SU-DHL-6 (cell line): ENCODE data around the gene P2RY8.
"Not testable (repeated sequence)": the region's sequence is repeated elsewhere in the genome, so short reads cannot be mapped to it uniquely, and the experiment has no call there.

Source experiments
- H2AFZ ChIP-seq: fragments of 200-600 bp; sonication (generic); 2 replicates; pipeline ENCODE4 v1.6.1; 2014; ENCODE audit warnings: low read depth, mild to moderate bottlenecking, moderate library complexity, mixed read lengths, antibody characterized with exemption, low read length; ENCODE audit not compliant: severe bottlenecking
- H3F3A ChIP-seq: fragments of 200-600 bp; shearing (Covaris generic); 2 replicates; pipeline ENCODE4 v1.6.0; 2016; ENCODE audit warnings: antibody characterized with exemption, mild to moderate bottlenecking; ENCODE audit not compliant: insufficient read depth
- H3K27ac ChIP-seq: fragments of 200-600 bp; sonication (generic); 2 replicates; pipeline ENCODE4 v1.5.1; 2016; ENCODE audit warnings: low read depth, mild to moderate bottlenecking, low read length, moderate library complexity, mixed read lengths
- H3K27me3 ChIP-seq: fragments of 200-600 bp; sonication (generic), shearing (Covaris generic); 2 replicates; pipeline ENCODE4 v1.6.0; 2014; ENCODE audit warnings: mild to moderate bottlenecking, low read length
- H3K36me3 ChIP-seq: fragments of 200-600 bp; sonication (generic); 2 replicates; pipeline ENCODE4 v1.6.1; 2014; ENCODE audit warnings: mild to moderate bottlenecking, low read length, mixed read lengths
- H3K4me2 ChIP-seq: fragments of 300-600, 200-600 bp; shearing (Covaris generic), sonication (generic); 2 replicates; pipeline ENCODE4 v1.6.0; 2014; ENCODE audit warnings: low read length, low read depth, mild to moderate bottlenecking; ENCODE audit not compliant: poor library complexity, severe bottlenecking
- H3K4me3 ChIP-seq: fragments of 200-600 bp; sonication (generic); 2 replicates; pipeline ENCODE4 v1.5.1; 2014; ENCODE audit warnings: antibody characterized with exemption, low read length, mild to moderate bottlenecking, mixed read lengths; ENCODE audit not compliant: insufficient read depth, poor library complexity, severe bottlenecking
- H3K79me2 ChIP-seq: fragments of 200-600 bp; sonication (generic); 2 replicates; pipeline ENCODE4 v1.6.1; 2014; ENCODE audit warnings: mild to moderate bottlenecking, low read length, moderate library complexity; ENCODE audit not compliant: insufficient read depth
- H3K9ac ChIP-seq: fragments of 200-600 bp; sonication (generic); 2 replicates; pipeline ENCODE4 v1.7.0; 2014; ENCODE audit warnings: mild to moderate bottlenecking, low read length
- H3K9me2 ChIP-seq: fragments of 200-600 bp; sonication (generic); replicated peaks from 2 replicates; pipeline ENCODE4 v1.6.1; 2014; ENCODE audit warnings: low read length; ENCODE audit not compliant: insufficient read depth
- H3K9me3 ChIP-seq: fragments of 200-600 bp; sonication (generic); 2 replicates; pipeline ENCODE4 v1.6.1; 2014; ENCODE audit warnings: low read length, mixed read lengths; ENCODE audit not compliant: insufficient read depth
- H4K20me1 ChIP-seq: fragments of 200-600 bp; sonication (generic); 2 replicates; pipeline ENCODE4 v1.6.1; 2014; ENCODE audit warnings: low read depth, mild to moderate bottlenecking, antibody characterized with exemption, low read length, moderate library complexity, mixed read lengths
- EZH2phosphoT487 ChIP-seq: fragments of 200-600 bp; sonication (generic), shearing (Covaris generic); conservative IDR thresholded peaks from 2 replicates; pipeline ENCODE4 v1.6.1; 2018; ENCODE audit warnings: mild to moderate bottlenecking, antibody characterized with exemption, low read length, moderate library complexity, mixed read lengths
- TF ChIP-seq, protein P1 (sequence below): fragments of 200-600 bp; sonication (generic); IDR thresholded peaks from one replicate; pipeline ENCODE4 v1.5.1; 2017; ENCODE audit warnings: antibody characterized with exemption, mild to moderate bottlenecking, low read length, moderate library complexity; ENCODE audit not compliant: insufficient read depth, poor library complexity, severe bottlenecking

The P2RY8 gene

GRCh38 chrX:1561164-1561563, 24.2 kb upstream of the P2RY8 start:
- Histone ChIP-seq H3K79me2 (no peaks in the 10 kb centered on the region), H3K9ac (no peak overlapping the region), H3K9me2 (no peaks in the 10 kb centered on the region), H2AFZ (no peak overlapping the region), H3K4me3 (no peak overlapping the region), H4K20me1 (no peaks in the 10 kb centered on the region), H3K27me3 (no peaks in the 10 kb centered on the region), H3K4me2 (no peak overlapping the region), H3K27ac (no peak overlapping the region), H3K36me3 (no peaks in the 10 kb centered on the region), H3K9me3 (no peaks in the 10 kb centered on the region), H3F3A (no peaks in the 10 kb centered on the region)
- TF ChIP-seq, protein P1, sequence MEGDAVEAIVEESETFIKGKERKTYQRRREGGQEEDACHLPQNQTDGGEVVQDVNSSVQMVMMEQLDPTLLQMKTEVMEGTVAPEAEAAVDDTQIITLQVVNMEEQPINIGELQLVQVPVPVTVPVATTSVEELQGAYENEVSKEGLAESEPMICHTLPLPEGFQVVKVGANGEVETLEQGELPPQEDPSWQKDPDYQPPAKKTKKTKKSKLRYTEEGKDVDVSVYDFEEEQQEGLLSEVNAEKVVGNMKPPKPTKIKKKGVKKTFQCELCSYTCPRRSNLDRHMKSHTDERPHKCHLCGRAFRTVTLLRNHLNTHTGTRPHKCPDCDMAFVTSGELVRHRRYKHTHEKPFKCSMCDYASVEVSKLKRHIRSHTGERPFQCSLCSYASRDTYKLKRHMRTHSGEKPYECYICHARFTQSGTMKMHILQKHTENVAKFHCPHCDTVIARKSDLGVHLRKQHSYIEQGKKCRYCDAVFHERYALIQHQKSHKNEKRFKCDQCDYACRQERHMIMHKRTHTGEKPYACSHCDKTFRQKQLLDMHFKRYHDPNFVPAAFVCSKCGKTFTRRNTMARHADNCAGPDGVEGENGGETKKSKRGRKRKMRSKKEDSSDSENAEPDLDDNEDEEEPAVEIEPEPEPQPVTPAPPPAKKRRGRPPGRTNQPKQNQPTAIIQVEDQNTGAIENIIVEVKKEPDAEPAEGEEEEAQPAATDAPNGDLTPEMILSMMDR: no peak
- TF ChIP-seq EZH2phosphoT487: no peak

- no peak overlapping the region for H3K4me2 ChIP-seq
- no peaks in the 10 kb centered on the region for H4K20me1 ChIP-seq
- TF ChIP-seq, protein P1: no peak
- TF ChIP-seq EZH2phosphoT487: no peak
- no peak overlapping the region for H3K4me3 ChIP-seq
- H3K36me3 ChIP-seq: no peaks in the 10 kb centered on the region
- H3K9me2 ChIP-seq: no peaks in the 10 kb centered on the region
- peaks cover 3% of the 10 kb centered on the region; the same call in 1 of the 2 replicates for H3K9me3 ChIP-seq
- H3K79me2 ChIP-seq: no peaks in the 10 kb centered on the region
- peaks cover 6% of the 10 kb centered on the region for H3F3A ChIP-seq
- H2AFZ ChIP-seq: no peak overlapping the region
- no peak overlapping the region for H3K9ac ChIP-seq
- H3K27me3 ChIP-seq: no peaks in the 10 kb centered on the region
- H3K27ac ChIP-seq: no peak overlapping the region
Observed at GRCh38 chrX:1558761-1559468, 21.9 kb upstream of the P2RY8 start.

DNA sequence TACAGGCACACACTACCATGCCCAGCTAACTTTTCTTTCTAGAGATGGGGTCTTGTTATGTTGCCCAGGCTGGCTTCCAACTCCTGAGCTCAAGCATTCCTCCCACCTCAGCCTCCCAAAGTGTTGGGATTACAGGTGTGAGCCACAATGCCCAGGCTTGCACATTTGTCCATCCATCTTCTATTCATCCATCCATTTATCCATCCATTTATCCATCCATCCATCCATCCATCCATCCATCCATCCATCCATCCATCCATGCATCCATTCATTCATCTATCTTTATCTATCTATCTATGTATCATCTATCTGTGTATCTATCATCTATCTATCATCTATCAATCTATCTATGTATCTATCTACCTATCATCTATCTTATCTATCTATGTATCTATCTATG, 20.5 kb upstream of the P2RY8 start:
- H3K9ac ChIP-seq, H3K9me2 ChIP-seq, H3K9me3 ChIP-seq, H3K27ac ChIP-seq, H2AFZ ChIP-seq, H4K20me1 ChIP-seq, H3F3A ChIP-seq, H3K36me3 ChIP-seq, H3K4me2 ChIP-seq, H3K27me3 ChIP-seq, H3K79me2 ChIP-seq, H3K4me3 ChIP-seq: not testable (repeated sequence)

DNA sequence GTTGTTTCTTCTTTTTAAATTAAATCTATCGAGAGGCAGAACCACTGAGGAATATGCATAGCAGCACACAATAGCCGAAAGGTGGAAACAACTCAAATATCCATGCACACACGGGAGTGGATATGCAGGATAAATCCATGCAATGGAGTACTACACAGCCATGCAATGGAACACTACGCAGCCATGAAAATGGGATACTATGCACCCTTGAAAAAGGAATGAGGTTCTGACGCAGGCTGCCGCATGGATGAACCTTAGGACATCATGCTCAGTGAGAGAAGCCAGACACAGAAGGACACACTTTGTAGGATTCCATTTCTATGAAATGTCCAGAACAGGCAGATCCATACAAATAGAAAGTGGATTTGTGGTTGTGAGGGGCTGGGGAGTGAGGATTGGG, 18.4 kb upstream of the P2RY8 start:
- H3K27ac ChIP-seq: peak overlapping the region; percentile 42
- H3K4me3 ChIP-seq: peak overlapping the region; percentile 26
- peak overlapping the region; percentile 37 for H3K4me2 ChIP-seq
- no peak overlapping the region for H2AFZ ChIP-seq
- no peaks in the 10 kb centered on the region for H4K20me1 ChIP-seq
- H3K79me2 ChIP-seq: no peaks in the 10 kb centered on the region
- no peaks in the 10 kb centered on the region for H3K36me3 ChIP-seq
- no peaks in the 10 kb centered on the region for H3K27me3 ChIP-seq
- no peak overlapping the region for H3K9ac ChIP-seq
- peaks cover 6% of the 10 kb centered on the region for H3F3A ChIP-seq
- no peaks in the 10 kb centered on the region for H3K9me2 ChIP-seq
- TF ChIP-seq, protein P1: no peak
- no peak for TF ChIP-seq EZH2phosphoT487
- H3K9me3 ChIP-seq: peaks cover 3% of the 10 kb centered on the region; the same call in 1 of the 2 replicates
